Neural progenitor cell (in vitro differentiated cells): Measurements from ENCODE around the gene PTBP3. TPM values are rescaled to one million over a fixed set of nuclear protein-coding genes. Genes with fewer than 3 reads are reported as not detected.

Source experiments
- DNase-seq: peaks from one replicate; pipeline ENCODE4 v3.0.0-alpha.2; 2016; ENCODE audit warnings: low spot score
- H2AFZ ChIP-seq: fragments of 200-600 bp; sonication (generic); replicated peaks from 2 replicates; pipeline ENCODE4 v1.6.1; 2016; ENCODE audit warnings: antibody characterized with exemption
- H3F3A ChIP-seq: fragments of 200-600 bp; sonication (generic); 2 replicates; pipeline ENCODE4 v1.6.1; 2016; ENCODE audit warnings: antibody characterized with exemption, low read depth
- H3K27ac ChIP-seq: fragments of 200-600 bp; sonication (generic); 2 replicates; pipeline ENCODE4 v1.5.1; 2016; ENCODE audit warnings: mild to moderate bottlenecking
- H3K27me3 ChIP-seq: fragments of 200-600 bp; sonication (generic); 2 replicates; pipeline ENCODE4 v1.6.1; 2016; ENCODE audit warnings: mild to moderate bottlenecking, moderate library complexity
- H3K36me3 ChIP-seq: fragments of 200-600 bp; sonication (generic); 2 replicates; pipeline ENCODE4 v1.5.1; 2016
- H3K4me1 ChIP-seq: fragments of 200-600 bp; sonication (generic); 2 replicates; pipeline ENCODE4 v1.6.1; 2016; ENCODE audit warnings: mixed run types
- H3K4me2 ChIP-seq: fragments of 200-600 bp; sonication (generic); 2 replicates; pipeline ENCODE4 v1.6.1; 2016
- H3K4me3 ChIP-seq: fragments of 200-600 bp; sonication (generic); 2 replicates; pipeline ENCODE4 v1.5.1; 2016
- H3K79me2 ChIP-seq: fragments of 200-600 bp; sonication (generic); 2 replicates; pipeline ENCODE4 v1.6.1; 2016; ENCODE audit warnings: low read depth
- H3K9ac ChIP-seq: fragments of 200-600 bp; sonication (generic); 2 replicates; pipeline ENCODE4 v1.6.1; 2016
- H3K9me3 ChIP-seq: fragments of 200-600 bp; sonication (generic); 2 replicates; pipeline ENCODE4 v1.5.1; 2016; ENCODE audit warnings: low read depth
- H4K20me1 ChIP-seq: fragments of 200-600 bp; sonication (generic); 2 replicates; pipeline ENCODE4 v1.6.1; 2016; ENCODE audit warnings: low read depth
- H3K27ac Mint-ChIP-seq: 3 replicates; pipeline ENCODE4 v1.8.0; 2021; ENCODE audit warnings: mixed read lengths
- H3K27me3 Mint-ChIP-seq: 2 replicates; pipeline ENCODE4 v1.8.0; 2022; ENCODE audit warnings: low read depth, mild to moderate bottlenecking, inconsistent platforms, moderate library complexity, mixed read lengths; ENCODE audit not compliant: insufficient read depth
- H3K36me3 Mint-ChIP-seq: 3 replicates; pipeline ENCODE4 v1.8.0; 2021; ENCODE audit warnings: mixed read lengths
- H3K4me1 Mint-ChIP-seq: 3 replicates; pipeline ENCODE4 v1.8.0; 2021; ENCODE audit warnings: mixed read lengths
- H3K4me3 Mint-ChIP-seq: 3 replicates; pipeline ENCODE4 v1.8.0; 2021; ENCODE audit warnings: mild to moderate bottlenecking, moderate library complexity, mixed read lengths
- H3K9me3 Mint-ChIP-seq: 3 replicates; pipeline ENCODE4 v1.8.0; 2020; ENCODE audit warnings: mixed read lengths
- EZH2 ChIP-seq: fragments of 200-600 bp; sonication (generic); IDR thresholded peaks from 2 replicates; pipeline ENCODE4 v1.6.1; 2017; ENCODE audit warnings: antibody characterized with exemption, mild to moderate bottlenecking, moderate library complexity
- EZH2phosphoT487 ChIP-seq: fragments of 200-600 bp; sonication (generic); IDR thresholded peaks from 2 replicates; pipeline ENCODE4 v1.6.1; 2017; ENCODE audit warnings: antibody characterized with exemption
- total RNA-seq: library from RNA; depleted of rRNA; stranded (reverse); fragments of >200 nt; gene quantifications from 2 replicates; pipeline ENCODE4 v1.2.3, GENCODE V29; 2015; ENCODE audit warnings: low replicate concordance
- TF ChIP-seq, protein P1 (sequence below): fragments of 200-600 bp; sonication (generic); IDR thresholded peaks from 2 replicates; pipeline ENCODE4 v1.5.1; 2017; ENCODE audit warnings: antibody characterized with exemption, mild to moderate bottlenecking

PTBP3 gene
- total RNA-seq, 1 donor from 2014 or later = 84.7 TPM

DNA sequence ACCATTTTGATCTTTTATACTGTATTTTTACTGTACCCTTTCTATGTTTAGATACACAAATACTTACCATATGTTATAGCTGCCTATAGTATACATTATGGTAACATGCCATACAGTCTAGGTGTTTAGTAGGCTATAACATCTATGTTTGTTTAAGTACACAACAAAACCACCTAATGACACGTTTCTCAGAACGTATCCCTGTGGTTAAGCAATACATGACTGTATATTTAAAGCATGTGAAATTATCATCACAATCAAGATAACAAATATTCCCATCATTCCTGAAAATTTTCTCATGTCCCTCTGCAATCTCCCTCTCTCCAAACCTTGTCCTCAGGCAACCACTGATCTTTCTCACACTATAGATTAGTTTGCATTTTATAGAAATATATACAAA lies 91.9 kb downstream of the PTBP3 start:
- Mint-ChIP-seq H3K4me3 (no peak overlapping the region), H3K4me1 (no peaks in the 10 kb centered on the region), H3K27me3 (no peaks in the 10 kb centered on the region), H3K36me3 (peaks cover 9% of the 10 kb centered on the region), H3K9me3 (no peaks in the 10 kb centered on the region), H3K27ac (no peak overlapping the region)
- Histone ChIP-seq H3K27ac (no peak overlapping the region), H3K27me3 (no peaks in the 10 kb centered on the region), H2AFZ (no peak overlapping the region), H3K4me3 (no peak overlapping the region), H3K79me2 (peaks cover 13% of the 10 kb centered on the region), H4K20me1 (peaks cover 10% of the 10 kb centered on the region), H3K36me3 (no peaks in the 10 kb centered on the region), H3K4me1 (peaks cover 14% of the 10 kb centered on the region), H3K4me2 (no peak overlapping the region), H3F3A (no peaks in the 10 kb centered on the region), H3K9me3 (no peaks in the 10 kb centered on the region), H3K9ac (no peak overlapping the region)
- no peak for DNase-seq
- TF ChIP-seq, protein P1, sequence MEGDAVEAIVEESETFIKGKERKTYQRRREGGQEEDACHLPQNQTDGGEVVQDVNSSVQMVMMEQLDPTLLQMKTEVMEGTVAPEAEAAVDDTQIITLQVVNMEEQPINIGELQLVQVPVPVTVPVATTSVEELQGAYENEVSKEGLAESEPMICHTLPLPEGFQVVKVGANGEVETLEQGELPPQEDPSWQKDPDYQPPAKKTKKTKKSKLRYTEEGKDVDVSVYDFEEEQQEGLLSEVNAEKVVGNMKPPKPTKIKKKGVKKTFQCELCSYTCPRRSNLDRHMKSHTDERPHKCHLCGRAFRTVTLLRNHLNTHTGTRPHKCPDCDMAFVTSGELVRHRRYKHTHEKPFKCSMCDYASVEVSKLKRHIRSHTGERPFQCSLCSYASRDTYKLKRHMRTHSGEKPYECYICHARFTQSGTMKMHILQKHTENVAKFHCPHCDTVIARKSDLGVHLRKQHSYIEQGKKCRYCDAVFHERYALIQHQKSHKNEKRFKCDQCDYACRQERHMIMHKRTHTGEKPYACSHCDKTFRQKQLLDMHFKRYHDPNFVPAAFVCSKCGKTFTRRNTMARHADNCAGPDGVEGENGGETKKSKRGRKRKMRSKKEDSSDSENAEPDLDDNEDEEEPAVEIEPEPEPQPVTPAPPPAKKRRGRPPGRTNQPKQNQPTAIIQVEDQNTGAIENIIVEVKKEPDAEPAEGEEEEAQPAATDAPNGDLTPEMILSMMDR = no peak
- TF ChIP-seq EZH2phosphoT487 = no peak
- no peak for TF ChIP-seq EZH2

DNA sequence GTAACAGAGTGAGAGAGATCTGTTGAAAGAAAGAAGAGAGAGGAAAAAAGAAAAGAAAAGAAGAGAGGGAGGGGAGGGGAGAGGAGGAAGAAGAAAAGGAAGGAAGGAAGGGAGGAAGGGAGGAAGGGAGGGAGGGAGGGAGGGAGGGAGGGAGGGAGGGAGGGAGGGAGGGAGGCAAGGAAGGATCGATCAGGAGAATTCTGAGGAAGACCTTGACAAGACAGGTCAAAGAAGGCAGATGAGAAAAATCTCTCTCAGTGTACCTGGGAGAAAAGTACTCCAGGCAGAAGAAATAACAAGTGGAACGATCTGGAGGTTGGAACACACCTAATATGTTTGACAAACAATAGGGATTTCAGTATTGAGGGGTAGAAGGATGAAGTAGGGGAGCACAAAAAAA lies 93.7 kb downstream of the PTBP3 start:
- no peaks in the 10 kb centered on the region for H3K9me3 Mint-ChIP-seq
- Histone ChIP-seq H3K36me3 (no peaks in the 10 kb centered on the region), H3K27me3 (no peaks in the 10 kb centered on the region), H3K4me2 (no peak overlapping the region), H4K20me1 (peaks cover 13% of the 10 kb centered on the region), H3K9me3 (no peaks in the 10 kb centered on the region), H3K27ac (no peak overlapping the region), H3K79me2 (peaks cover 18% of the 10 kb centered on the region), H3F3A (no peaks in the 10 kb centered on the region), H2AFZ (no peak overlapping the region), H3K4me3 (no peak overlapping the region), H3K9ac (no peak overlapping the region), H3K4me1 (peaks cover 14% of the 10 kb centered on the region)
- H3K27me3 Mint-ChIP-seq = no peaks in the 10 kb centered on the region
- H3K36me3 Mint-ChIP-seq = peaks cover 5% of the 10 kb centered on the region
- no peaks in the 10 kb centered on the region for H3K4me1 Mint-ChIP-seq
- TF ChIP-seq, protein P1 = no peak
- TF ChIP-seq EZH2phosphoT487 (no peak), EZH2 (no peak)
- H3K27ac Mint-ChIP-seq = no peak overlapping the region
- no peak overlapping the region for H3K4me3 Mint-ChIP-seq
- no peak for DNase-seq

DNA sequence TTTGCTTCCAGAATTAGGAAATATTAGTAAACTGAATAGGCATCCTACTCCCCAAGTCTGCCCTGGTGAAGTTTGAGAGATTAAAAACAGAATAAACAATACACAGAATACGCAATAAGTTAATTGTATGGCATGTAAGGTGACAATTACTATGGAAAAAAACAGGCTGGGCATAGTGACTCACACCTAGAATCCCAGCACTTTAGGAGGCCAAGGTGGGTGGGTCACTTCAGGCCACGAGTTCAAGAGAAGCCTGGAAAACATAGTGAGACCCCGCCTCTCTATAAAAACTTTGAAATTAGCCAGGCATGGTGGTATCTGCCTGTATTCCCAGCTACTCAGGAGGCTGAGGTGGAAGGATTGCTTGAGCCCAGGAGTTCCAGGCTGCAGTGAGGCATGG lies 94.1 kb downstream of the PTBP3 start:
- peaks cover 18% of the 10 kb centered on the region for H3K79me2 ChIP-seq
- Mint-ChIP-seq H3K9me3 (no peaks in the 10 kb centered on the region), H3K4me3 (no peak overlapping the region), H3K27ac (no peak overlapping the region), H3K4me1 (no peaks in the 10 kb centered on the region), H3K36me3 (peaks cover 5% of the 10 kb centered on the region), H3K27me3 (no peaks in the 10 kb centered on the region)
- peaks cover 14% of the 10 kb centered on the region for H3K4me1 ChIP-seq
- H3K9me3 ChIP-seq = no peaks in the 10 kb centered on the region
- TF ChIP-seq, protein P1 = no peak
- no peak for TF ChIP-seq EZH2
- TF ChIP-seq EZH2phosphoT487 = no peak
- H3K4me2 ChIP-seq = no peak overlapping the region
- no peaks in the 10 kb centered on the region for H3K36me3 ChIP-seq
- H3K27ac ChIP-seq = no peak overlapping the region
- H3K27me3 ChIP-seq = no peaks in the 10 kb centered on the region
- H4K20me1 ChIP-seq = peaks cover 13% of the 10 kb centered on the region
- no peak overlapping the region for H3K4me3 ChIP-seq
- no peak overlapping the region for H3K9ac ChIP-seq
- H2AFZ ChIP-seq = no peak overlapping the region
- no peaks in the 10 kb centered on the region for H3F3A ChIP-seq
- no peak for DNase-seq
